ENCODE results near the gene LTA4H.
"Not testable (repeated sequence)": the region's sequence is repeated elsewhere in the genome, so short reads cannot be mapped to it uniquely, and the experiment has no call there.

LTA4H gene

DNA sequence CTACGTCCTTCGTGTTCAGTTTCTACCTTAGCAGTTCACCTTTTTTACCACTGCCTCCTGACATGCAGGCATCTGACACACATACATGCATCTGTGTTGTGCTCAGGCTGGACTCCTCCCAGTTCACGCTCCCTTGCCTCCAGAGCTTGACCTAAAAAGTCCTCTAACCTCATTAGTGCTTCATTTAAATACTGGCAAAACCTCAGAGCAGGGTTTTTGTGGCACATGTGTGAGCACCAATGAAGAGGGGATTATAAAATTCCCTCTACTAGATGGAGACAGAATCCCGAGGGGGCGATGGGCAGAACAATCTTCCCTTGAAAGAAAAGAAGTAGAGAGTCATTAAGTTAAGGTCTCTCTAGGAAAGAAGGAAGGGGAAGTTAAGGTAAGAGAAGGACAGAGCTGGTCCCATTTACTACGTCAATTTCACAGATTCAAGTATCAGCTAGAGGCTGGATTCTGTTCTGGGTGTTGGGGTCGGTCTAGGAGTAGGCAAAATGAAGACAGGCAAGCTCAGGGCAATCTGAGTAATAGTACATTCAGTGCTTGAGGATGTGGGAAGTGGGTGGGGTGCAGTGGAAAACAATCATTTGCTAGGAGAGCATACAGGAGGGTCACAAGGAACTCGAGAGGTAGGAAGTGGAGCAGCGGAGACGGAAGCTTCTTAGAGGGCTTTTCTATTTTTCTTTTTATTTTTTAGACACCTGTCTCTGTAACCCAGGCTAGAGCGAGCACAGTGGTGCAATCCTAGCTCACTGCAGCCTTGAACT, 46.7 kb downstream of the LTA4H start:
- DNase-seq = no peak

DNA sequence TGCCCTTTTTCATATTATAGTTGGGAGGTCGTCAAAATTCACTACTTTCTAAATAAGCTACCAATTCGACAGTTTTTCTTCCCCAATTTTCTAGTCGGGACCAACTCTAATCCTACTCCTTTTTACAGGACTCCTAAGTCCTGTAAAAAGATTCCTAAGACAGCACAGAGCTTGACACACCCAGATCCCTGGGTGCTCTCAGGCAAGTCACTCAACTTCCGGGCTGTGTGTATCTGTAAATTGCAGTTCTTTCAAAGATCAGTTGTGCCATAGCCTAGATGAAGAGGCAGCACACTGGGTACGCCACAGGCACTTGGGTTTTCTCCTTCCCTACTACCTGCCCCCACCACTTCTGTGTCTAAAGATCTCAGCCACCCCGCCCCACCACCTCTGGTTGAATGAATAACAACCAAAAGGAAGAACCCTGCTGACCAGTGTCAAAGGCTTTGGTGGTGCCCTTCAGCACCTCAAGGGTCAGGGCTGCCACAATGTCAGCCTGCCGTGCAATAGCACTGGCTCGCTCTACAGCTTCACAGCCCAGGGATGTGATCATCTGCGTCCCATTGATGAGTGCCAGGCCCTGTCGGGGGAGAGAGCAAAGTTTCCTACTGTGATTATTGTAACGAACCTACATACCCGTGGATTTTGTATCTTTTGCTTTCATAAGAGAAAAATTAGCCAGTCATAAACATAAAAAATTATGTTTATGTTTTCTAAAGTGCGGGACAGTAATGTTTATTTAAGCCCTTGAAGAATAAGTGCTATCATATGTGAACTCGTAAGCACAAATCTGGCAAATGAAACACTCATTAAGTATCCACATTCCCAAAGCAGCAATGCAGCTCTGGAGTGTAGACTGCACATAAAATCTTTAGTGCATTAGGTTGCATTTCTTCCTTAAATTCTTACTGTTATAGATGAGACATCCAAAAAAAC, 48.5 kb downstream of the LTA4H start:
- DNase-seq = no peak

DNA sequence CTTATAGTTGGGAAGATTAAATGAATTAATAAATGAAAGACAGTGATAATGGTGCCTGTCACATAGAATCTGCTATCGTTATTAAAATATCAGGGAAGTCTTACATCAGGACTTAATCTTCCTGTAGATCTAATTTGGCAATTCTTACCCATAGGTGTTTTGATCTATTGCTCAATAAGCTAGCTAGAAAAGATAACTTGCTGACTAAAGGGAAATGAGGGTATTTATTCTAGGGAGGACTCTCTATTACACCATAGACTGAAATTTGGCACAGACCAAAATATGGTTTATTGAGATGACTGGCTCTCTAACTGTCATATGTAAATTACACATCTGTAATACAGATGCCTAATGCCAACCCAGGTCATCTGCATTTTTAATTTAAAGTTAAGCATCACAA, 50.7 kb downstream of the LTA4H start:
- DNase-seq = no peak

DNA sequence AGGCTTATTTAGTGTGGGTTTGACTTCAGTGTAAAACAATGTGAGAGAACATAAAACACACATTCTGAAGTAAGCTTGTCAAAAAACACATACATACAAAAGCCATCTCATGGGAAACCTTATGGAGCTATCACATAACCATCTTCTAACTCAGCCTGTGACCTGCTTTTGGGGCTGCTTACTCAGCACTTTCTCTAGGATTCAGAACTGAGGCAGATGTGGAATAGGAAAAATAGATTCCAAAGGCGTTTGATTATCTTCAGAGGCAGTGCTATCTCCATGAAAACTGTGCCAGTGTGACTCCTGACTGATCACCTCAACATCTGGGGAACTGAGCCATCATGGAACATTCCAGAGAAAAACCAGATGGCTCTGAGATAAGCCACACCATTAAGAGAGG, 52.8 kb downstream of the LTA4H start:
- DNase-seq = no peak

DNA sequence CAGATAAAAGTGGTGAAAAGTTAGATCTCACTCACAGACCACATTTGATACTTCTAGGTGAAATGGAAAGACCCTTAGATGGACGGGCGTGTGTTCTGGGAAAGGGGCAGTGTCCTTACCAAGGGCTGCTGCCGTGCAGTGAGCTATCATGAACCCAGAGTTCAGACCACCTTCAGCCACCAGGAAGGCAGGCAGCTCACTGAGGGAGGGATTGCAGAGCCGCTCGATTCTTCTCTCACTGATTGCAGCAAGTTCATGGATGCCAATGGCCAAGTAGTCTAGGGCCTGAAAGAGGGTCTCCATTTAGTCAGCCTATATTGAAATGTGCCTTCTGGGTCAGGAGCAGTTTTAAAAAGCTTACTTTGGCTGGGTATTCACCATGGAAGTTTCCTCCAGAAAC, 55.0 kb downstream of the LTA4H start:
- DNase-seq = no peak

DNA sequence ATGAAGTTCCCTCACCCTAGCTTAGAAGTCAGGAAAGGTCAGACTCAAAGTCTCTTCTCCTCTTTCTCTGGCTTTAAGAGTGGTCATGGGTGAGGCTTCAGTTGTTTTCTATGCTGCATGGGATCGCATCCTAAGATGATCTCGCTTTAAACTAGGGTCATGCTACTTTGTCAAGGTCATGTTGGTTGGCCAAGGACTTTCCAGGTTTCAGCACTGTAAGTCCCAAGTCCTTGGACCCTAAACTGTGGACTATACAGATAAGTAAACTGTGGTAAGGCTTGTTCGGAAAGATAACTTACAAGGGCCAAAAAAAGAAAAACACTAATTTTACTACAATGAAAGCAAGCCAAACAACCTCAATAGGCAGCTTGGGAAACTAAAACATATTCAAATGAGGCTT, 56.6 kb downstream of the LTA4H start:
- no peak for DNase-seq

DNA sequence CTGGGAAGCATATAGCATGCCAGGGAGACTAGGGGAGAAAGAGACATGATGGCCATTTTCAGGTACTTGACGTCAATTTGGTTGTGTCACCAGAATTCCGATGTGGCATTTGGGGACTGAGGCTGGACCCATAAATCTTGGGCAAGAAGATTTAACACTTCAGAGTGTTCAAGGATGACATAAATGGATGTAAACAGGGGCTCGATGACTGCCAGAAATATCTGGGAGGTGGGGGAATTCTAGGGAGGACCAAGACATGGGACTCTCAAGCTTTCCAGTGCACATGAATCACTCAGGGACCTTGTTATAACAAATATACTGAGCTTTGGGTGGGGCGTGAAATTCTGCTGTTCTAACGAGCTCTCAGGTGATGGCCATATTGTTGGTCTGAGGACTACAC, 57.0 kb downstream of the LTA4H start:
- no peak for DNase-seq

DNA sequence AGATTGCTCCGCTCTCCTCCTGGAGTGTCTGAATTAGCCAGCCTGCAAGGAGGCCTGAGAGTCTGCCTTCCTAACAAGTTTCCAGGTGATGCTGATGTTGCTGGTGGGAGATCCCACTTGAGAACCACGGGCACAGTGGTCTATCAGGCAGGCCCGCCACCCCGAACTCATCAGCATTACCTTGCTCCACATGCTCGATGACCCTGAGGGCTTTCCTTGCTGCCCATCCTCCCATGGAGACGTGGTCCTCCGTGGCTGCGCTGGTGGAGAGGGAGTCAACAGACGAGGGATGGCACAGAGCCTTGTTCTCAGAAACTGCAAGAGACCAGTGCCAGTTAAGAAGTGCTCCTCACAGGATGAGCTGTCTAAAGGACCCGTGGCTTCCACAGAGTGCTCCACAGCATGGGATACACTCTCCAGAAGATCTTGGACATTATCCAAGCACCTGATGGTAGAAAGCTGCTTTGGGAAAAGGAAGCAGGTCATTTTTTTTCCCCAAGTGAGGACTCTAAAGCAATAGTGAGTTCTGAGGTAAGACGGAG, 57.6 kb downstream of the LTA4H start:
- no peak for DNase-seq

DNA sequence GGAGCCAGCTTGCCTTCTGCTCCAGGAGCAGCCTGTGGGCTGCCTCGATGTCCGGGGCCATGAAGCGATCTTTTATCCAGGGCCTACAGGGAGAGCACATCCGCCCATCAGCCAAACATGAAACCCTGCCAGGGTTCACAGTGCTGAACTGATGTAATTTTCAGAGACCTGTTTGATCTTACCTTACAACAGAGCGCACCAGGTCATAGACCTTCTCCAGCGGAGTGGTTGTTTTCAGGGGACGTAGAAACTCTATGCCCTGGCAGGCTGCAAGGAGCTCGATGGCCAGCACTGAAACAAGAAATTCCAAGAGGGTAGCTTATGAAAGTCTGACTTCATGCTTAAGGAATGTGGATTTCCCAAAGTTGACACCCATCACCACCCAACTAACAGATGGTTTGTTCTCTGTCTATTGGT, 59.0 kb downstream of the LTA4H start:
- peak; percentile 22 for DNase-seq

DNA sequence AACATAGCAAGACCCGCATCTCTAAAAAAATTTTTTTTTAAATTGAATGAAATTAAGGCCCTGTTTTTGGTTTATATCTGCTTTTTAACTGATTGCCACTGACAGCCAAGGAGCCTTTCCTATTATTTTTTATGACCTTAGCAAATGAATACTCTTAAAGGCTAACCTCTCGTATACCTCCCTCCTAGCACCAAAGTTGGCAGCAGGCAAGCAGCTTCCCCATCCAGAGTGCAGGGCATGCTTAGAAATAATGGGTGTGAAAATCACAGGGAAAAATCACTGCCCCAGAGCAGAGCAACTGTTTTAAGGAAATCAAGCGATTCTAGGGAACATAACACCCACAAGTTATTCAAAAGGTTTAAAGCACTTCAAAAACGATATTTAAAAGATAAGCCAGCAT, 59.9 kb downstream of the LTA4H start:
- DNase-seq = no peak

DNA sequence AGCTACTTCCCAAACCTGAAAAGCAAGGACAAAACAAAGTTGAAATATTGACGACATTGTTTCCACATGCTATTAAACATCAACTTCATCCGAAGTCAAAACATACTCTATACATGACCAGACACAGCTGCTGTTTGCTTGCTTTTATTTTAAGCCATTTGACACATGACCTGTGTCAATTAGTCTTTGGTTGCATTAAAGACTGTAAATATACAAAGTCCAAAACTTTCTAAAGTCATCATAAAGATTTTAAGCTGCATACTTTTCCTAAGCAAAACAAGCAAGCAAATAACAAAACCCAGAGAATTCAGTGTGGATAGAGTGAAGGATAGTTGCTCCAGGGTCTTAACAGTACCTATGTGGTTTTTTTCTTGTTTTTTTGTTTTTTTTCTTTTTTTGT, 61.0 kb downstream of the LTA4H start:
- DNase-seq = no peak

DNA sequence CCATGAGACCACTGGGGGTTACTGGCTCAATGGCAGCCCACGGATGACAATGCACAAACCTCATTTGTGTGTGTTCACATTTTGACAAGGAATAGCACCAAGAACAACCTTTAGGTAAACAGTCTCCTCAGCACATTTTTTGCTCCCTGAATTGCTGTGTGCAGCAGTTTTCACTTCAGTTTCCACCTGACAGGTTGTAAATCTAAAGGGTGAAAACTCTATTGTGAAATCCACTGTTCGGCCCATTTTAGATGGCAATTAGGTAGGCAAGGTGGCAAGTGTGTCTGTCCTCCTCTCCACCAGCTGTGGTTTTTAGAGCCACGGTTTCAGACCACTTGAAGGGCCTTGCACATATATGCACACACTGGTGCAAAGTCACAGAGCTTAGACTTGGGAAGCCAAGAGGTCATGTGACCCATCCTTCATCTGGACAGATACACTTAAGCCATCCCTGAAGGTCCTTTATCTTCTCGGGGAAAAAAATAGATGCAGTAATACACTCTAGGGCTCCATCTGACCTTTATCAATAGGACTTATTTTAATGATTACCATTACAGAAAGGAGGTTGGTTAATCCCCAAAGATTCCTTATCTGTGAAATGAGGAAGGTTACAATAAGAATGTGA, 62.4 kb downstream of the LTA4H start:
- no peak for DNase-seq

DNA sequence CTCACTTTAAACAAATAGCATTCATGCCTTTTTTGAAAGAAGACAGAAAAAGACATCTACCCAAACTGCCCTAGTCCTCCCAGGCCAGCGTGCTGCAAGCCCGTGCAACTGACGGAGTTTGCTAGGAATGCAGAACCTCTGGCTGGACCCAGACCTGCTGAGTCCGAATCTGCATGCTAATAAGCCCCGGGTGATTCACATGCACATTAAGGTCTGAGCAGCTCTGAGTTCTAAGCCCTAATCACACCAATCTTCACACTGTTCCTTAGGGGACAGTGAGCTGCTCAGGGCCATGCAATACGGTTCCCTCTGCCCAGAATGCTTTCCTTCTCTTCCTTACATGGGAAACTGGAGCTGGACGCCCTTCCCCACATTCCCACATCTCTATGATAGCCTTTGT, 64.5 kb downstream of the LTA4H start:
- DNase-seq = no peak

DNA sequence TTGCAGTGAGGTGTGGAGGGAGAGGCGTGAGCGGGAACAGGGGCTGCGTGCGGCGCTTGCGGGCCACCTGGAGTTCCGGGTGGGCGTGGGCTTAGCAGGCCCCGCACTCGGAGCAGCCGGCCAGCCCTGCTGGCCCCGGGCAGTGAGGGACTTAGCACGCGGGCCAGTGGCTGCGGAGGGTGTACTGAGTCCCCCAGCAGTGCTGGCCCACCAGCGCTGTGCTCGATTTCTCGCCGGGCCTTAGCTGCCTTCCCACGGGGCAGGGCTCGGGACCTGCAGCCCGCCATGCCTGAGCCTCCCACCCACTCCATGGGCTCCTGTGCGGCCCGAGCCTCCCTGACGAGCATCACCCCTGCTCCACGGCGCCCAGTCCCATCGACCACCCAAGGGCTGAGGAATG, 66.3 kb downstream of the LTA4H start:
- DNase-seq = not testable (repeated sequence)

DNA sequence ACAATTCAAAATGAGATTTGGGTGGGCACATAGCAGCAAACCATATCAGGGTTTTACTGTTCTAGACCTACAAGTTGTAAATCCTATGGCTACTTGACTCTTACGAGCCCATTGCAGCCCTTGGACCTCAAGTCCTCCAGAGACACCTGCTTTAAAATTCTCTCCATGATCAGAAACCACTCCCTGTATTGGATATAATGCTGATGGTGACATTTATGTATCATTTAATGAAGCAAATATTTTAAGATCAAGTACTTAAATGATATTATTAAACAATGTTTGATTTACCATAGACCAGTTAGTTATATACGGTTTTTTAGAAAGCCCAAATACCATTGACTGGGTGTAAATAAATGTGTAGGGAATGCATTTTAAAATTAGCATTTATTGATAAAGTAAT, 68.1 kb downstream of the LTA4H start:
- DNase-seq = no peak

DNA sequence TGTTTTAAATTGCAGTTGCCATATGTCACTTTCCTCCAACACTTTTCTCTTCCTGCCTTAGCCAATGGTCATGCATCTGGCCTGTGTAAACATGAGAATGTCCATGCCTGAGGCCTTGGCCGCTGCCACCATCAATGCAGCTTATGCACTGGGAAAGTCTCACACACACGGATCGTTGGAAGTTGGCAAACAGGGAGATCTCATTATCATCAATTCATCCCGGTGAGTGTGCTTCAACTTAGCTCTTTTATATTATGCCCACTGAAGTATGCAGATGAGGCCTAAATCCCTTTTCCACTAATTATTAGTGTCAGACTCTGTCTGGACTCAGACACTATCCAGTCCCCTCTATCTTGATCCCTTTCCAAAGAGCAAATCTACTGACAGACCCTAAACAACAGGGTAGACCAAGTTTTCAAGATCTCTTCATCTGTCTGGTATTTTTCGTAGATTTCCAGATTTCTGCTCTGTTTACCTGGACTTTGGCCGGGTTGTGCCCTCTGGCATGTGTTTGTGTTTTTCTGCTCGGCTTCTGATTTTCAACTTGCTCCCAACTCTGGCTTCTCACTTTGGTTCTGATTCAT, 69.0 kb downstream of the LTA4H start:
- no peak for DNase-seq

DNA sequence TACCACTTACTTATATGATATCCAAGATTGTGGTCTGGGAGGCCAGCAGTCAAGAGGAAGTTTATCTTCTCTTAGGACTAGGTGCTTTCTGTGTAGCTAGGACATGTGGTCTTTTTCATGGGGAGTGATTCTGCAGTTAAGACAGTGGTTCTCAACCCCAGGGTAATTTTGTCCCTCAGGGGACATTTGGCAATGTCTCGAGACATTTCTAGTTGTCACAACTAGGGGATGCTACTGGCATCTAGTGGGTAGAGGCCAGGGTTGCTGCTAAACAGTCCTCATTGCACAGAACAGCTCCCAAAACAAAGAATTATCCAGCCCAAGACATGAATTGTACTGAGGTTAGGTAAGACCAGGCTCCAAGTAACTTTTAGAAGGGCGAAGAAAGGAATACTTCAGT, 72.3 kb downstream of the LTA4H start:
- no peak for DNase-seq

DNA sequence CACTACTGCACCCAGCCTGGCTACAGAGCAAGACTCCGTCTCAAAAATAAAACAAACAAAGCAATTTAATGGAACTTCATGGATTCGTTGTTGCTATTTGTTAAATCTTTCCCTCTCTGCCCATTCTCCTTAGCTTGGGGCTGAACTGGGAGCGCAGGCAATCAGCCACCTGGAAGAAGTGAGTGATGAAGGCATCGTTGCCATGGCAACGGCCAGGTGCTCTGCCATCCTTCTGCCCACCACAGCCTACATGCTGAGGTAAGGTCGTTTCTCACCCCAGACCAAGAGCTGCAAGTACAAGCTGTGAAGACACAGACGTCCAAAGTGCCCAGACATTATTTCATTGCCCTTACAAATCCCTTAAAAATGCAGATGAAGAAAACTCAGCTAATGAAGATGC, 73.2 kb downstream of the LTA4H start:
- no peak for DNase-seq

DNA sequence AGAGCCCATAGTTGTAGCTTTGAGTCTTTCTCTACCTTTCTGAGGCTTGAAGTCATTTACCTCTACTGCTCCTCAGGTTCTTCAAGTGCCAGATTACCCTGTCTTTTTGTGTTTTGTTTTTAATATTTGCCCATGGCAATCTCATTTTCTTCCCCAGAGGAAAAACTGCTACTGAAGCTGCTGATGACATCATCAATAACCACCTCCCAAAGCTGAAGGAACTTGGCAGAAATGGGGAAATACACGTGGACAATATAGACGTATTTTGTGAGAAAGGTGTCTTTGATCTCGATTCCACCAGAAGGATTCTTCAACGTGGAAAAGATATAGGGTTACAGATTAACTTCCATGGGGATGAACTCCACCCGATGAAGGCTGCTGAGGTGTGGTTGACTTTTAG, 75.1 kb downstream of the LTA4H start:
- DNase-seq = no peak

DNA sequence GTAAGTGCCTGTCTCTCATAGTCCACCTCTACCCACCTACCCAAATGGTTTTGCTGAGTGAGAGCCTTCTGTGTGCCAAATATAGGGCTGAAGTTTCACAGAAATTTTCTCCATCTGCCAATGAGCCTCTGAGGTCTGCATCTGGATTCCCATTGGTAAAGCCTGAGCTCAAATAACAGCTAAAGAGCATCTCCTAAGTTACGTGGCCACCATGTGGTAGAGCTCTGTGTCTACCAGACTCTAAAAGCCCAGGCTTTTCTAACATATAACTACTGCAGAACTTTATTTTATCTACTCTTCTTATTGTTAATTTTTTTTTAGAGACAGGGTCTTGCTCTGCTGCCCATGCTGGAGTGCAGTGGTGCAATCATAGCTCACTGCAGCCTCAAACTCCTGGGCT, 76.3 kb downstream of the LTA4H start:
- no peak for DNase-seq

DNA sequence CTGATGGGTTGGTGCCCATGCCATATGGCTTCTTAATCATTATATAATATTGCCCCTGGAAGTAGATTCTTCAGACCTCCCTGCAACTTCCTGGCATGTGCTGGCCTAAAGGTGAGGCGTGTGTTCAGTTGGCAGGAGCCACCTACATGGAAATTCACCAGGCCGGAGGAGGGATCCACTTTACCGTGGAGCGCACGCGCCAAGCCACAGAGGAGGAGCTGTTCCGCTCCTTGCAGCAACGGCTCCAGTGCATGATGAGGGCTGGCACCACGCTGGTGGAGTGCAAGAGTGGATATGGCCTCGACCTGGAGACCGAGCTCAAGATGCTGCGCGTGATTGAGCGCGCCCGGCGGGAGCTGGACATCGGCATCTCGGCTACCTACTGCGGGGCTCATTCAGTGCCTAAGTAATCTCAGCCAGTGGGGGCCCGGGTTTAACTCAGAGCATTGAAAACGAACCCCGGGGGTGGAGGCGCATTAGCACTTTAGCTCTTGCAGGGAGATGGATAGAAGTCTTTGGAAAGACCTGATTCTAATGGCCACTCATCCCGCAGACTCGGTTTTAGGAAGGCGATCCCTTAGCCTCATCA, 78.7 kb downstream of the LTA4H start:
- no peak for DNase-seq

DNA sequence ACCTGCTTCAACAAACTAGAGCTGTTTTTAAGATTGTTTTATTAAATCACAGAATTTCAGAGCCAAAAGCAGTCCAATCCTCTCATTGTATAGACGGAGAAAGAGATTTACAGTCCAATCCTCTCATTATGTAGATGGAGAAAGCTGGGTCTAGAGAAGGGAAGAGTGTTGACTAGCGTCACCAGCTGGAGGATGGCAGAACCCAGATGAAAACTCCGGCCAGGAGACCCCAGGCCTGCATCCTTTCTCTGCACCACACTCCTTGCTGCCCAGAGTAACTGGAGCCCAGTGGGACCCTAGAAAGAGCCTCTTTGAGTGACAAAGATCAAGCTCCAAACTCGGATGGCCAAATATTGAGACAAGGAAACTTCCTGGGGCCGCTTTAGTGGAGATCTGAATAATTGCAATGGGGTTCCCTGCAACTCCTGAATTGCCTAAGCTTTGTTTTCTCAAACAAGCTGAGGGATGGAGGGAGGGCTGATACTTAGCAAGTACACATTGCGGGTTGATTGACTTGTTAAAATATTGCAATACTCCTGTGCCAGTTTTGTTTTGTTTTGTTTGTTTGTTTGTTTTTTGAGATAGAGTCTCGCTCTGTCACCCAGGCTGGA, 79.7 kb downstream of the LTA4H start:
- DNase-seq = no peak
